A172 (cell line): Measurements from ENCODE around the gene CELSR3. TPM values are rescaled to one million over a fixed set of nuclear protein-coding genes. Genes with fewer than 3 reads are reported as not detected.
A peak's percentile ranks its signal among the peaks of the same experiment; 100 is the strongest.

Experiments used
- DNase-seq: peaks from one replicate; pipeline ENCODE4 v3.0.0-alpha.2; 2015; ENCODE audit warnings: low spot score
- total RNA-seq: library from RNA; depleted of rRNA; stranded (reverse); fragments of >200 nt; shearing (Covaris generic); gene quantifications from 2 replicates; pipeline ENCODE4 v1.2.3, GENCODE V29; 2014

The CELSR3 gene
- total RNA-seq, 1 experiment from 2014 or later = 5.8 TPM

DNA sequence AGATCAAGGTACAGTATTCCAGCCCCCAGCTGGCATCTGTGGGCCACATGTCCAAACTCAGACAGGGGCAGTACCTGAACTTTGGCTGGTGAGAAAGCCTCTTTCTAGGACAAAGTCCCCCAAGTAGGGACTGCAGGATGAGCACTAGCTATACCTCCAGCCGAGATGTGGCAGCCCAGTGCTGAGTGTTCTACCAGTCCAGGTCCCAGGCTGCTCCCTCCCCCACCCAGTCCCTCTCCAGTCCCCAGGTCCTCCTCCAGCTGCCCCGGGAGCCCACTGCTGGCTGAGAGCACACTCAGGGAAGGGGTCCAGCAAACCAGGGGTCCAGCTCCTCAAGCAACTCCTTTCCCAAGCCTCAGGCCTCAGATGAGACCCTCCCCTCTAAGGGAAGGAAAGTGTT is 28.9 kb downstream of the CELSR3 start:
- DNase-seq = no peak

DNA sequence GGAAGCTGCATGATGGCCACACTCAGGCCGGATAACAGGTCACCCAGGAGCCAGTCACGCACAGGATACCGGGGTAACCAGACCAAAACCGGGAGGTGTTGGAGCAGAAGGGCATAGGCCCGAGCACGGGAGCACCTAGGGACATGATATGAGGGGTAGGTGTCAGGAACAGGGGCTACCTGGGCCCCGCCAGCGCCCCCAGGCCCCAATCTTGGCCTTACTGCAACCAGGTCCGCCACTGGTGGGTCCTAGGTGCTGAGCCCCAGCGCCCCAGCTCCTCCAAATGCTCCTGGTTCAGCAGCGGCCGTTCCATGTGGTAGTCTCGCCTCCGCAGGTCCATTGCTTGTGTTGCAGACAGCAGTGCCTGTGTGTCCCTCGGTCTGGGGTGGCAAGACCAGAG is 29.4 kb downstream of the CELSR3 start:
- DNase-seq = no peak

DNA sequence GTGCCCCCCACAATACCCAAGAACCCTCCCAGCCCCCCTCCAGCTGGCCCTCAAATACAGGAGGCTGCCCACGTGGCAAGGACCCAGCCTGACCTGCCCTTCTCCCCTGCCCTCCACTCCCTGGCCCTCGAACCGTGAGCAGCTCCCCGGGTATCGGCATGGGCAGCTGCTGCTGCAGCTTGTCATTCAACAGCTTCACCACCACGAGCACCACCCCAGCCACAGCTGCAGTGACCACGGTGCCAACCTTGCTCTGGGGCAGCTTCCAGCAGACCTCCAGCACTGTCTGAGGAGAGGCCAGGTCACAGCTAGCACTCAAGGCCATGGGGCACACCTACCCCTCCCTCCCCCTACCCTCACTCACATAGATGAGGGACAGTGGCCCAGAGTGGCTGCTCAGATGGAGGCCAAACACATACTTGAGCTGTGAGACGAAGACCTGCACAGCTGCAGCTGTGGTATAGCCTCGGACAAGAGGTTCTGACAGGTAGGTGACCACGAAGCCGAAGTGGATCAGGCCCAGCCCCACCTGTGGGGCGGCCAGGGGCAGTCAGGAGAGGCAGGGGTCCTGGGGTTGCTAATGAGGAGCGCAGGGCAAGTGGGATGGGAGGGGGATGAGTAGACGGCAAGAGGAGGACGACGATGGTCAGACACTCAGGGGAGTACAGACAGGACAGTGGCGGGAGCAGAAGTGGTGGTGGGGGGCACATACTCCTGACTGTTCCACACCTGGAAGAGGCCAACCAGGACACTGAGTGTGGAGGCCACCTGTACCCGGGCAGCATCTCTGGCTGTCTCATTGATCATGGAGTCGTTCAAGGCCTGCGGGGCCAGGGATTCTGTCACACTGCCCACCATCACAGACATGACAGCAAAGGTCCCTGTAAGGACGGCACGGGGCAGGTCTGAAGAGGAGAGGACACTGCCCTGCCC is 30.9 kb downstream of the CELSR3 start:
- no peak for DNase-seq

DNA sequence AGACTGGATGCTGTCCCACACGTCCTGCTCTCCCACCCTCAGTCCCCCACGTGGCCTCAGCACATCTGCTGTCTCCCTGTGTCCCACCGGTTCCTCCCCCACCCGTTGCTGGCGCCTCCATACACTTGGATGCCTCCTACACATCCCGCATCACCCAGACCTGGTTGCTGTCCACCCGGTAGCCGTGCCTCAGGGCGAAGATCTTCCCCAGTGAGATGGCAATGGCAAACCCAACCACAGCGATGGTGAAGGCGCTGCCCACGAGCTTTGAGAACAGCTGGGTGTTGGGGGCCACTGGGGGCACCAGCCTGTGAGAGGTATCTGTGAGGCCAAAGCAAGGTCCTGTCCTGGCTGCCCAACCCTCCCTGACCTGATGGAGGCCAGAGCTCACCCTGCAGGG is 31.9 kb downstream of the CELSR3 start:
- DNase-seq = no peak

DNA sequence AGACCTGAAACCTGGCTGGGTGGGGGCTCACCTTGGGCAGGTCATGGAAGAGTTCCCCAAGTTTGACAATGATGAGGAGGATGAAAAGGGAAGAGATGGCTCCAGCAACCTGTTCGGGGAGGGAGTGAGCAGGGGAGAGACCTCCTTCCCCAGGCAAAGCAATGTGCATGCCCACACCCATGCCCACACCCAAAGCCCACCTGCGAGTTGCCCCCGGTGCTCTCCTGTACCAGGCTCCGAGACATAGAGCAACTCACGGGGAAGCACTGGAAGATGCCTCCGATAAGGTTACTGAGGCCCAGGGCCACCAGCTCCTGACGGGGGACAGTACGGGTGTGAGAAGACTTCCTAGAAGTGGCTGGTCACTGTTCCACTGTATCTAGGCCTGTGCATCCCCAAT is 32.3 kb downstream of the CELSR3 start:
- no peak for DNase-seq

DNA sequence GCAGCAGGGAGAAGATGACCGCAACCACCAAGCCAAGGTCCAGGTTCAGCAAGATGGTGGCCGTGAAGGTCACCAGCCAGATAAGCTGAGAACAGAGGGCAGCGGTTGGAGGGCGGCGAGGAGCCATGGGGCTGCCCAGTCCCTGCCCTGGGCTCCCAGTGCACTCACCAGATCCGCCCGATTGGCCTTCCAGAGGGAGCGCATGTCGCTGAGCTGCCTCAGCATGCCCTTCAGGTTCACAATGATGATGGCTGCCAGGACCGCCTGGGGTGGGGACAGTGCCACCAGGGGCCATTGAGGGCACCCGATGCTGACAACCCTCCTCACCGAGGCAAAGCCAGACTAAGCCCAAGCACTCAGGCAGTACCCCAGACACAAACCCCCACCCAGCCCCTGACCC is 32.8 kb downstream of the CELSR3 start:
- DNase-seq = no peak

DNA sequence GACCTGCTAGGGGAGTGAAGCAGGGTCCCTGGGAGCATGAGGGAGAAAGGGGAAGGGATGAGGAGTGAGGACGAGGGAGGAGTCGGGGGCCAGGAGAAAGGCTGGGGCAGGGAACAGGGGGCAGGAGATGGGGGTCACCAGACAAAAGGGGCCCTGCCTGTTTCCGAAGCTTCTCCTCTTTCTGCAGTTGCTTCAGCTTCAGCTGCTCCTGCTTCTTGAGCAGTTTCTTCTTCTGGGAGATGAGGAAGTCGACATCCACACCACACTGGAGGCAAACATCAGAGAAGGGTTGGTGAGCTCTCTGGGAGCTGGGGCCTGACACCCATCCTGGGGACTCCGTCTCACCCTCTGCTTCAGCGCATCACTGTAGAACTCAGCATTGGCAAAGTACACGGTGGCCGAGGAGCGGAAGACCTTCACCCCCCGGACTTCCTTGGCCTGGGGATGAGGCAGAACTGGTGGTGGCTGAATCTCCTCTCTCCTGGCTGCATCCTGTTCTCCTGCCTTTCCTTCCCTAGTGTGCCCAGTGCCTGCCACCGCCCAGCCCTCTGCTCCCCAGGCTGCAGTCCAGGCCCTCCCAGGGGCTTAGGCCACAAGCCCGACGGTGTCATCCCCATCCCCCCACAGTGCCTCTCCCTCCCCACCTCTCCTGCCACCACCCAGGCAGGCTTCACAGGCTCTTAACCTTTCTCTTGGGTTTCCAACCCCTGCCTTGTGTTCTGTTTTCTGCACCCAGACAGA is 34.2 kb downstream of the CELSR3 start:
- DNase-seq = no peak

DNA sequence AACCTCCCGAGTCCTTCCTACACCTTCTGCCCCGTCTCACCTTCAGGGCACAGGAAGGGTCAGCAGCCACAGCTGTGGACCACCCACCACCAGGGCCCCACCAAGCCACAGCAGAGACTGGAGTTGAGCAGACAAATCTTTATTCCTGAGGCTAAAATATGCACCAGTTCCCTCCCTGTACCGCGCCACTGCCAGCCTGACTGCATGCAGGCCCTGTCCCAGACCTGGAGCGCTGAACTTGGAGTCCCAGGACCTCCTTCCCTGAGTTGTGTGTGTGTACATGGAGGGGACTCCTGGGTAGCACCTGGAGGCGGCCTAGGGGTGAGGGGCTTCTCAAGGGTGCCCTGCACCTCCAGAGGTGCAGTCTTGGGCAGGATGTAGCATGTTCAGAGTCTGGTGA is 37.1 kb downstream of the CELSR3 start:
- no peak for DNase-seq

DNA sequence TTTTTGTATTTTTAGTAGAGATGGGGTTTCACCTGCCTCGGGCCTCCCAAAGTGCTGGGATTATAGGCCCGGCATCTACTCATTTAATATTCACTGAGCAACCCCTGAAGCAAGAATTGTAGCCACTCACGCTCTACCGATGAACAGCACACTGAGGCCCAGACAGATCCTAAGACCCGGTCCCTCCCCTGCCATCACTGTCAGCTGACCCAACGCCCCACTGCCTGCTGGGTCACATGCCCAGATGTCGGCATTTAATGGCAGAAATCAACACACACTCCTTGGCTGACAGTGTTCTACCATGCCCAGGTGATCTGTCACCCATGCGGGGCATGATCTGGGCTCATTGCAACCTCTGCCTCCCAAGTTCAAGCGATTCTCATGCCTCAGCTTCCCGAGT is 37.9 kb downstream of the CELSR3 start:
- DNase-seq = no peak

DNA sequence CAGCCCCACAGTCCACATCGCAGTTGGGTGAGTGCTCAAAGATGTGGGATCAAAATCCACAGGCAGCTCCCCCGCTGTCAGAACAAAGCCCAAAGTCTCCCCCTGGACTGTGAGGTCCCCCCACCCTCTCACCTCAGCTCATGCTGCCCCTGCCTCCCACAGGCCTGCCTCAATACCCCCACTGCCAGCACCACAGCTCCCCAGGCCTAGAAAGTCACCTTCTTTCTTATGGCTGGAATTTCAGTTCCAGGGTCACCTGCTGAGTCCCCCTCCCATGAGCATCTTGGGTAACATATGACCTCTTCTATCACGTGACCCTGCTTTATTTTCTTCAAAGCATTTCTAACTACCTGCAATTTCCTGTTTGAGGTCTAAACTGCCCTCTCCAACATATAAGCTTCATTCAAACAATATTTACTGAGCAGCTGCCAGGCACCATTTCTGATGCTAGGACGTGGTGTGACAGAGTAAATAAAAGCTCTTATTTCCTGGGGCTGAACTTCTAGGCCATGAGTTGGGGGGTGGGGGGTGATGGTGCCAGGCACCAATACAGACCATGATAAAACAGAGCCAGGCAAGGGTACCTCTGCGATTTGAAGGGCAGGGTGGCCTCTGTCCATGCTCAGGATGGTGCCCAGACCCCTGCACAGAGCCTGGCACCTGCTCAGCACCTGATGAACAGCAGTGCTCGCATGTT is 38.7 kb downstream of the CELSR3 start:
- no peak for DNase-seq

DNA sequence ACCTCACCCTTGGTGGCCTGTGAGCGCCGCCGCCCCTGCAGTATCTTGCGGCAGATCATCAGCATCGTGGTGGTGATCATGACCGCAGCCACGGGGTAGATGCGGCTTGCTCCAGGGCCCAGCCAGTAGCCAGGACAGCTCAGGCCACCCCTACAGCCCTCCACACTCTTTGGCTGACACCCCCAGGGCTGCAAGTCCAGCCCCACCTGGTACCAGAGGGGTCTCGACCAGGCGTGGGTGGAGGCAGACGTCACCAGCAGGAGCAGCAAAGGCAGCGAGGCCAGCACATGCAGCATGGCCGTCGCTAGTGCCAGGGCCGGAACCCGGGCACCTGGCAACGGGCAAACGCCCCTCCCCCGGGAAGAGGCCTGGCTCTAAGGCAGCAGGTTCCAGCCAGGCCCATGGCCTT is 41.2 kb downstream of the CELSR3 start, which contains the start of gene TMEM89:
Gene TMEM89 (minus strand): TSS at position 309 of the 409 bp plus-strand sequence. CDS start 13 bp downstream, at position 296.
- DNase-seq = no peak

DNA sequence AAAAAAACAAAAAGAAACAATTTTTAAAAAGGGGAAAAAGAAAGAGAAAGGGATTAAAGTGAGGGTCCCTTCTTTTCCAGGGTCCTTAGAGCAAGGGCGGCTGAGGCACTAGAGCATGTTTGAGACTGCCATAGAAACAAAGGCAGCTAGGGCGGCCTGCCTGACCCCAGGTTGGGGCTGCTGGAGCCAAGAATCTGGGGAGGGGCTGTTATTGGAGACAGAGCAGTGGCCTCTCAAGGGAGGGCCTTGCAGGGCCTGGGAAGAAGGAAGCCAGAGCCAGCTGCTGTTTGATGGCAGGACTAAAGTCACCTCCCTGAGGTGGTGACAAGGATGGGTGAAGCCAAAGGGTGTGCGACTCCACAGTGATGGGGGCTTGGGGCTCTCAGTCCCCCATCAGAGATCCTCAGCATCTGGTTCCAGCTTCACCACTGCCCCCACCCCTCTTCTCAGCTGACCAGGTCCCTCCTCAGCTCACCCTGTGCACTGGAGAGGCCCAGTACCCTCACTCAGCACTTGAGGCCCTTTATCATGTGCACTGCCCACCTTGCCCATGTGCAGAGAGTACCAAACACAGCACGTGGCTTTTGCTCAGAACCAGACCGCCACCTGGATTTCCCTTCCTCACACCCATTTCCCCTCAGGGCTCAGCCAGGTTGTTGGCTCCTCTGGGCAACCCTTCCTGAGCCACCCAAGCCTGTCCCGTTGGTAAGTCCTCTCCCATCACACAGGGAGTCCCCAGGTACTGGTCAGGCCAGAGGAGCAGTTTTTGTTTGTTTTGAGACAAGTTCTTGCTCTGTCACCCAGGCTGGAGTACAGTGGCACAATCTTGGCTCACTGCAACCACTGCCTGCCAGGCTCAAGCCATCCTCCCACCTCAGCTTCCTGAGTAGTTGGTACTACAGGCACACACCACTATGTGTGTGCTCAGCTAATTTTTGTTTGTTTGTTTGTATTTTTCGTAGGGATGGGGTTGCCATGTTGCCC is 42.9 kb downstream of the CELSR3 start:
- DNase-seq = no peak

DNA sequence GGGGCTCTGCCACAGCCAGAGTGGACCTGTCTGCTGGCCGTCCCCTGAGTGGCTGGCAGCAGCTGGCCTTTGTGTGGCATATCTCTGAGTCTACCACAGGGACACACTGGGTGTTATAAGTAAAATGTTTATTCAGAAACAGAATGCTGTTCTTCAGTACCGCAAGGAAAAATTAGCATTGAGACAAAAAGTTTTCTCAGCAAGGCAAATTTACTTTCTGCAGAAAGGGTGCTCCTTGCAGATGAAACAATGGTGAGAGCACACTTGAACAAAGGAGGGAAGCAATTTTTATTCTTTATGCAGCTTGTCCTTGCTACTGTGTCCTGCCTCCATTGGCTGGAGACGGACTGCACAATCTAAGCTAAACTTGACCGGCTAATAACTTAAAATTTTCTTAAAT is 45.1 kb downstream of the CELSR3 start:
- no peak for DNase-seq

DNA sequence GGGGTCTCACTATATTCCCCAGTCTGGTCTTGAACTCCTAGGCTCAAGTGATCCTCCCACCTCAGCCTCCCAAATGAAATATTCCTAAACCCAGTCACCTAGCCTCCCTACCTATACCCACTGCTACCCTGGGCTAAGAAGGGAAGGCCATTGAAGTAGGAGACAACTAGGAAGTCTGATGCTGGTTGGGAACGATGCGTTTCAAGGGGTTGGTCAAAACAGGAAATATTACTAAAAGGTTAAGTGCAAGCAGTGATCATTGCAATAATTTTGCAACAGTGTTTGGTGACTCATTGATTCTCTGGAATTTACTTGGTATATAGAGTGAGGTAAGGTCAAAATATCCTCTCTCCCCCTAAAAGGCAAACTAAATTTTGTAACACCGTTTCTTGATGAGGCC is 48.6 kb downstream of the CELSR3 start:
- DNase-seq = no peak

DNA sequence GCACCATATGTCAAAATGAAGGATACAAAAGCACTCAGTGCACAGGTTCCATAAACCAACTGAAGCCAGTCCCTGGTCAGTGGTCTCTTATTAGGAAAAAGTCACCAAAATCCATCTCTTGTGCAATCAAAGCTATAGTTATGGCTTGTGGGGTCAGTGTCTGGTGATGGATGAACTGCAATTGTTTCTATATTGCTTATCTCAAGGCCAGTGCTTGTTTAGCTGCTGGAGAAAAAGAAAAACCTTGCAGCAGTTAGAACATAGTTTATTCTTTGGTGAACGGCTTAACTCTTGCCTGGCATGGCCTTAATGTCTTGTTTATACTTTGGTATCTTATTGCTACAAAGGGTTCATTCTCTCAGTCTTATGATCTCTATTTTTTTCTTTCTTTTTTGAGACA is 50.4 kb downstream of the CELSR3 start:
- DNase-seq = no peak

DNA sequence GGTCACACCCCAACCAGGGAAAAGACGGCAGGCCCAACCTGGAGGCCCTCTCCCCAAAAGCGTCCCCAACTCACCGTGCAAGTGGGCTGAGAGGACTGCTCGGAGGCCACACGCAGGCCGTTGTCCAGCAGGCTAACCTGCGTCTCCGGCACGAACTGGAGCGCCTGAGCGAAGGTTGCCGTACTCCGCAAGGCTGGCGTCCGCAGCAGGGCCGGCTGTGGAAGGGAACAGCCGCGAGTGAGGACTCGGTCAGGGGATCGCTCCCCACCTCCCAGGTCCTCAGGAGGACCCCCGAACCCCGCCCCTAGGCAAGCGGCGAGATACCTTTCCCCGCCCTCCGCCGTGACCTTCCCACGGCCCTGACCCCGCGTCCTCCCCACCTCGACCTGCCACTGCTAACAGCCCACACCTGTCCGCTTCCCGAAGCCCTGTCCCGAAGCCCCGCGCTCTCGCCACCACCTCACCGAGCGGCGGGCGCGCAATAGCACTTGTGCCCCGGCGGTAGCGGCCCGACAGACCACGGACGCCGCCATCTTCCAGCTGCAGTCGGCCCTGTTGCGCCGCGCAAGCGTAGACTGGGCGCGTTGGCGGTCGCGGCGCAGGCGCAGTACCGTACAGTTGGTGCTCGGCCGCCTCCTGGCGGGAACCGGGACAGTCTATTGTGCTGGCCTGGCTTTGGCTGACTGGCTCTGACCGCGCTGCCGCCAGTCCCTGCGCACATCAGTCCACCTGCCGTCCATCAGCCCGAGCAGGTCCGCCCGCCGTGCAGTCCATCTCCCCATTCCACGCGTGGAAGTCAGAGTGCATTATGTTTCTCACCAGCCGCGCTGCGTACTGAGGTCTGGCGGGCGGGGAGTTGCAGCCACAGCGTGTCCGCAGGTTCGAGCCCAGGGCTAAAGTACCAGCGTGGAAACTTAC is 53.3 kb downstream of the CELSR3 start, which contains the start of gene UQCRC1:
Gene UQCRC1 (minus strand): TSS at position 559 of the 918 bp plus-strand sequence. CDS start 26 bp downstream, at position 533.
- peak; percentile 88 for DNase-seq

DNA sequence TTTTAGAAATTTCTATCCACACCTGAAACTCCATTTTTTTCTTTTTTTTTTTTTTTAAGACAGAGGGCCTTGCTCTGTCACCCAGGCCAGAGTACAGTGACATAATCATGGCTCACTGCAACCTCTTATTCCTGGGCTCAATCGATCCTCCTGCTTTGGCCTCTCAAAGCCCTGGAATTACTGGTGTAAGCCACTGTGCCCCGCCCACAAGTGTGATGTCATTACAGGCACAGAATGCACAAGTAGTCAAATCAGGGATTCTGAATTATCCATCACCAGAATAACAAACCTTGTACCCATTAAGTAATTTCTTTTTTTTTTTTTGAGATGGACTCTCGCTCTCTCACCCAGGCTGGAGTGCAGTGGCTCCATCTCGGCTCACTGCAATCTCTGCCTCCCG is 55.2 kb downstream of the CELSR3 start:
- DNase-seq = no peak

DNA sequence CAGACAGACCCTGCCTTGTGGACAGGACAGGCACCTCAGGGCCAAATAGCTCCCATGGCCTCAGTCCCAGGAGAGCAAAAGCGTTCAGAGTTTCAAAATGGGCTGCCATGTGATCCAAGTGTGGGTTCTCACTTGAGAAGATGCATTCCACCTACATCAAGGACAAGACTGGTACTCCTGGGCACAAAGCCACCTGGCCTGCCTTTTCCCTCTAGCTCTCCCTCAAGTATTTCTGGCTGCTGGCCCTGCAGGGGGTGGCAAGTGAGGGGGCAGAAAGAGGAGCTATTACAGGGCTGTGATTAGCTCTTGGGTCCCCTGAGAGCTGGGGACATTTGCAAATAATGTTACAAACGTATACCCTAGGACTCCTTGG is 61.1 kb downstream of the CELSR3 start:
- DNase-seq = no peak

DNA sequence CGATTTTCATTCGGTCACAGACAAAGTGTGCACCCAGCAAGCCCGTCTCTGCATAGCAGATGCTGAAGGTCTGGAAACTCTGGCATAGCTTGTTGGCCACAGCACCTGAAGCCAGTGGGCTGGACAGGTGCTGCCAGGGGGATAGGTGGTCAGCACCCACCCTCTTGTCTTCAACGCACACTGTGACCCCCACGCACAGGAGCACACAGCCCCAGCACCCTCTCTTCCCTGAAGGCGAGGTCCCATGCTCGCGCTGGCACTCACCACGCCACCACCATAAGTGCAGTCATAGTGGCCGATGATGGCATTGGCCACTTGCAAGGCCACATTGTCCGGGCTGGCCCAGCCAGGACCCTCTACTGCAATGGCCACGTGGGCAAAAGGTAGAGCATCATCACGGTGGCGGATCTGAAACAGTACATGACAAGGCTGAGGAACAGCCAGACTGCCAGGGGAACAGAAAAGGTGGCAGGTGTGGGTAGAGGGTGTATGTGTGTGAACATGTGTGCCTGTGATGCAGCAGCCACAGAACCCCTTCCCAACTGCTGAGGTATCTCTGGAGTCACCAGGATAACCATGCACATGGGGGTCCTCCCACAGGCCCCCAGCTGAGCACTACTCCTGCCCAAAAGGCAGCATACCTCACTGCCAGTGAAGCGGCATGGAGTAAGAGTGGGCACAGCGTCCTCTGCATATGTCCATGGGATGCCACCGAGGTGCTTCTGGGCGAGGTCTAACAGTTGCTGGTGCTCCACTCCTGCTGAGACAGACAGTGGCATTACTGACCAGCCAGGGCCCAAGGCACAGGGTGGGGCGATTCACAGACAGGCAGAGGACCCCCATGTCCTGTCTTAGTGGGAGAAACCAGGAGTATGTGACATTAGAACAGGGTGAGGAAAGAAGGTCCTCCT is 61.7 kb downstream of the CELSR3 start:
- DNase-seq = no peak
